Endothelial cell of umbilical vein (primary cell): ENCODE data around the gene KIAA0930. TPM values are rescaled to one million over a fixed set of nuclear protein-coding genes. Genes with fewer than 3 reads are reported as not detected.

Source experiments
- BruUV-seq: library from RNA; stranded (reverse); fragments of 400-500 nt; replicated peaks from 2 replicates; lab custom pipeline; 2021; lab: Mats Ljungman, UMichigan
- CTCF ChIA-PET: fragments of 300-600, 350-600 bp; sonication (Branson Sonifier 250); formaldehyde crosslinking; loops from one replicate; lab custom pipeline; 2021; ENCODE audit warnings: antibody characterized with exemption, inconsistent platforms; lab: Charles Lee
- POLR2A ChIA-PET: fragments of 300-600, 350-600 bp; sonication (Branson Sonifier 250); formaldehyde crosslinking; loops from one replicate; lab custom pipeline; 2021; ENCODE audit warnings: antibody characterized with exemption, inconsistent platforms; lab: Charles Lee
- DNase-seq: peaks from one replicate; pipeline ENCODE4 v3.0.0-alpha.2; 2011; ENCODE audit warnings: low read depth, low spot score
- FAIRE-seq: peaks from 2 replicates; lab custom pipeline; 2011; peaks lifted over from hg19 to GRCh38; lab: Jason Lieb, UNC
- H2AFZ ChIP-seq: 2 replicates; pipeline ENCODE4 v1.6.0; 2012; ENCODE audit warnings: low read depth, low read length, control low read depth, inconsistent platforms
- H3K27ac ChIP-seq: 2 replicates; pipeline ENCODE4 v1.5.1; 2011; ENCODE audit warnings: low read depth, mild to moderate bottlenecking, control low read depth, low read length, moderate library complexity; ENCODE audit not compliant: insufficient read depth
- H3K27me3 ChIP-seq, 2 experiments: 2 replicates each; pipeline versions ENCODE4 v1.6.0 to v1.6.1; 2011; ENCODE audit warnings: low read length in 2 of 2, mixed read lengths in 1 of 2; ENCODE audit not compliant: control insufficient read depth in 2 of 2, insufficient read depth in 2 of 2
- H3K36me3 ChIP-seq, 2 experiments: 2 replicates in 1 of 2; 3 replicates in 1 of 2; pipeline ENCODE4 v1.5.1; 2011; ENCODE audit warnings: low read length in 2 of 2, mild to moderate bottlenecking in 1 of 2, moderate library complexity in 1 of 2; ENCODE audit not compliant: control insufficient read depth in 2 of 2, insufficient read depth in 2 of 2; ENCODE audit errors: extremely low read depth in 1 of 2
- H3K4me1 ChIP-seq: 3 replicates; pipeline ENCODE4 v1.5.1; 2011; ENCODE audit warnings: mild to moderate bottlenecking, low read length; ENCODE audit not compliant: control insufficient read depth, insufficient read depth; ENCODE audit errors: extremely low read depth
- H3K4me2 ChIP-seq: 2 replicates; pipeline ENCODE4 v1.6.1; 2011; ENCODE audit warnings: low read length, control low read depth, mixed read lengths; ENCODE audit not compliant: insufficient read depth
- H3K4me3 ChIP-seq, 3 experiments: fragments of 200-600 bp in 1 of 3; sonication (generic), shearing (Covaris generic) in 1 of 3; replicated peaks in 1 of 3; 2 replicates each; pipeline ENCODE4 v1.5.1; 2011 to 2016; ENCODE audit warnings: control low read depth in 3 of 3, low read length in 3 of 3, mild to moderate bottlenecking in 2 of 3, inconsistent platforms in 1 of 3, low read depth in 1 of 3, moderate library complexity in 1 of 3; ENCODE audit not compliant: insufficient read depth in 1 of 3
- H3K79me2 ChIP-seq: 2 replicates; pipeline ENCODE4 v1.6.0; 2012; ENCODE audit warnings: low read length, inconsistent platforms; ENCODE audit not compliant: control insufficient read depth, insufficient read depth
- H3K9ac ChIP-seq: replicated peaks from 2 replicates; pipeline ENCODE3; 2011; ENCODE audit warnings: low read length, control low read depth; ENCODE audit not compliant: insufficient read depth; ENCODE audit errors: extremely low read depth
- H3K9me1 ChIP-seq: replicated peaks from 3 replicates; pipeline ENCODE4 v1.6.0; 2011; ENCODE audit warnings: mild to moderate bottlenecking, low read length; ENCODE audit not compliant: control insufficient read depth, insufficient read depth; ENCODE audit errors: extremely low read depth
- H3K9me3 ChIP-seq: replicated peaks from 2 replicates; pipeline ENCODE4 v1.5.1; 2012; ENCODE audit warnings: low read length, inconsistent platforms; ENCODE audit not compliant: control insufficient read depth, insufficient read depth
- H4K20me1 ChIP-seq: replicated peaks from 2 replicates; pipeline ENCODE3; 2011; ENCODE audit warnings: mild to moderate bottlenecking, low read length; ENCODE audit not compliant: control insufficient read depth, insufficient read depth; ENCODE audit errors: extremely low read depth
- EZH2 ChIP-seq: IDR thresholded peaks from 2 replicates; pipeline ENCODE4 v1.6.1; 2012; ENCODE audit warnings: borderline replicate concordance, low read depth, mild to moderate bottlenecking, moderate library complexity, low read length, inconsistent platforms; ENCODE audit not compliant: severe bottlenecking
- FOS ChIP-seq: IDR thresholded peaks from 2 replicates; pipeline ENCODE4 v1.6.1; 2011; ENCODE audit warnings: mild to moderate bottlenecking, low read length, moderate library complexity, borderline replicate concordance; ENCODE audit not compliant: insufficient read depth
- GATA2 ChIP-seq: IDR thresholded peaks from 2 replicates; pipeline ENCODE4 v1.7.0; 2011; ENCODE audit warnings: low read depth, mild to moderate bottlenecking, moderate library complexity, mixed read lengths, low read length; ENCODE audit not compliant: insufficient read length, insufficient read depth
- JUN ChIP-seq: IDR thresholded peaks from 2 replicates; pipeline ENCODE4 v1.6.1; 2011; ENCODE audit warnings: borderline replicate concordance, low read depth; ENCODE audit not compliant: insufficient read length, insufficient read depth
- MAX ChIP-seq: IDR thresholded peaks from 2 replicates; pipeline ENCODE4 v1.6.1; 2011; ENCODE audit not compliant: insufficient read depth, insufficient read length
- MYC ChIP-seq: IDR thresholded peaks from one replicate; pipeline ENCODE4 v1.6.1; 2011; ENCODE audit warnings: mild to moderate bottlenecking, low read depth, low read length
- POLR2AphosphoS5 ChIP-seq: IDR thresholded peaks from 2 replicates; pipeline ENCODE4 v1.6.1; 2012; ENCODE audit warnings: low read depth, mild to moderate bottlenecking, control low read depth, low read length, moderate library complexity; ENCODE audit not compliant: insufficient read depth
- dilution Hi-C: fragments of 300-500 bp; cut with MboI; formaldehyde crosslinking; loops from one replicate; pipeline ENCODE4 v1.15.0; 2019; ENCODE audit warnings: low sequenced_read_pairs; ENCODE audit not compliant: extremely low pct_ligation_motif_present
- intact Hi-C: fragments of 100-400 bp; cut with micrococcal nuclease; formaldehyde crosslinking; loops from one replicate; pipeline ENCODE4 v1.10.0; 2022
- polyA plus RNA-seq, 4 experiments: library from polyadenylated mRNA; depleted of rRNA in 3 of 4; stranded (reverse) in 3 of 4; unstranded in 1 of 4; fragments of >200 nt; gene quantifications; 2 replicates each; pipeline versions ENCODE4 v1.2.1 to v1.2.3, GENCODE V29; 2011 to 2012; ENCODE audit warnings: missing spikeins in 1 of 4
- total RNA-seq: library from RNA; stranded (reverse); gene quantifications from 2 replicates; pipeline ENCODE4 v1.2.3, GENCODE V29; 2021

KIAA0930 gene
- total and polyA plus RNA-seq, 2 donors (not counting 3 experiments of a cell fraction or from before 2014, with no cell fraction given), result 37.9 to 53.6 TPM

DNA sequence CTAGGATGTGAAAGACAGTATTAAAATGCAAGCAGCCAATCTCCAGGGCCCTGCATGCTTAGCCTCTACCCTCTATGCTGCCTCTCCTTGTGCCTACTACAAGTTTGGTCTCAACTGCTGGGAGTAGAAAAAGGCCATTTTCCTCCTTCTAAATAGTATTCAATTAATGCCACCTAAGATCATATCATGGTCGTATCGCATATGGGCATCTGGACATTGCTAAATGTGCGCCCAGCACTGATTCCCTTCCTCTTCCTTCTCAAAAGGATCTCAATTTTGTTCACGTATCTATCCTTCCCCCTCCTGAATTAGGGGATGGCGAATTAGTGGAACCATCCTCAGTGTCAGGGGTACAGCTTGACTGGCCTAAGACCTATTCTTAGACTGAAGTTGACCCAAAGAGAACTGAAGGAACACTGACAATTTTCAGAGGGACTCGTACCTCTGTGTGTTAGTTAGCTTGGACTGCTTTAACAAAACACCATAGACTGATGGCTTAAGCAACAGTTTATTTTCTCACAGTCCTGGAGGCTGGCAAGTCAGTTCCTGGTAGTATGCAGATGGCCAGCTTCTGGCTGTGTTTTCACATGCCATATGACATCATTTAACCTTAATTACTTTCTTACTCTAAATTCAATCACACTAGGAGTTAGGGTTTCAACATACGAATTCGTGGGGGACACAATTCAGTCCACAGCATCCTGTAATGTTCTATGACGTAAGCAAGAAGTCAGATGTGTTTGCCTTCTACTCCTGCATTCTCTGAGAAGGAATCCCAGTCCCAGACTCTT, 85.4 kb downstream of the KIAA0930 start:
- H3K27ac ChIP-seq, result peak overlapping the region; percentile 32
- no peaks in the 10 kb centered on the region for H3K9me3 ChIP-seq
- ChIA-PET CTCF (no interaction called here), POLR2A (no interaction called here)
- H3K79me2 ChIP-seq, result peaks cover 32% of the 10 kb centered on the region
- dilution Hi-C loops (no loop called here), intact Hi-C loops (loop anchor here (1.0 kb wide), 1 partner anchor 8 kb away; the partner anchor contains the start of gene NUP50)
- H3K4me2 ChIP-seq, result no peak overlapping the region
- TF ChIP-seq POLR2AphosphoS5, result no peak
- no peak for TF ChIP-seq JUN
- TF ChIP-seq GATA2, result no peak
- TF ChIP-seq FOS, result no peak
- TF ChIP-seq MYC, result no peak
- TF ChIP-seq MAX, result no peak
- H3K4me1 ChIP-seq, result peaks cover 37% of the 10 kb centered on the region
- H2AFZ ChIP-seq, result no peak overlapping the region
- no peaks in the 10 kb centered on the region for H3K27me3 ChIP-seq
- DNase-seq, result peak; percentile 2
- H3K36me3 ChIP-seq, result peaks cover 7 to 8% of the 10 kb centered on the region in 2 experiments
- no TSS peak for BruUV-seq
- peak; percentile 8 for FAIRE-seq
- no peak overlapping the region for H3K9ac ChIP-seq
- no peaks in the 10 kb centered on the region for H4K20me1 ChIP-seq
- H3K9me1 ChIP-seq, result no peaks in the 10 kb centered on the region
- no peak overlapping the region for H3K4me3 ChIP-seq

- ChIA-PET POLR2A (no interaction called here), CTCF (no interaction called here)
- Histone ChIP-seq H3K4me2 (no peak overlapping the region), H4K20me1 (no peaks in the 10 kb centered on the region), H3K27me3 (no peaks in the 10 kb centered on the region), H2AFZ (no peak overlapping the region), H3K4me1 (peaks cover 28% of the 10 kb centered on the region), H3K36me3 (peaks cover 7 to 8% of the 10 kb centered on the region in 2 experiments), H3K9me3 (no peaks in the 10 kb centered on the region), H3K9me1 (no peaks in the 10 kb centered on the region), H3K79me2 (peaks cover 25% of the 10 kb centered on the region), H3K27ac (no peak overlapping the region), H3K9ac (no peak overlapping the region), H3K4me3 (no peak overlapping the region)
- intact Hi-C loops (no loop called here), dilution Hi-C loops (no loop called here)
- TF ChIP-seq JUN (peak; percentile 40), EZH2 (no peak), FOS (peak; percentile 52), GATA2 (peak; percentile 33)
- DNase-seq (peak; percentile 47), FAIRE-seq (peak; percentile 83)
- BruUV-seq, result no TSS peak
Observed at GRCh38 chr22:45154383-45154782, 86.3 kb downstream of the KIAA0930 start.
